GM21447 (cell line): ENCODE data around the gene CACNA2D4.
A peak's percentile ranks its signal among the peaks of the same experiment; 100 is the strongest.
"Not testable (repeated sequence)": the region's sequence is repeated elsewhere in the genome, so short reads cannot be mapped to it uniquely, and the experiment has no call there.

ENCODE experiments used
- ATAC-seq: cut with Tn5 transposase; IDR thresholded peaks from one replicate; pipeline ENCODE4 v1.9.1; 2021; ENCODE audit not compliant: unreplicated experiment

CACNA2D4 gene

DNA sequence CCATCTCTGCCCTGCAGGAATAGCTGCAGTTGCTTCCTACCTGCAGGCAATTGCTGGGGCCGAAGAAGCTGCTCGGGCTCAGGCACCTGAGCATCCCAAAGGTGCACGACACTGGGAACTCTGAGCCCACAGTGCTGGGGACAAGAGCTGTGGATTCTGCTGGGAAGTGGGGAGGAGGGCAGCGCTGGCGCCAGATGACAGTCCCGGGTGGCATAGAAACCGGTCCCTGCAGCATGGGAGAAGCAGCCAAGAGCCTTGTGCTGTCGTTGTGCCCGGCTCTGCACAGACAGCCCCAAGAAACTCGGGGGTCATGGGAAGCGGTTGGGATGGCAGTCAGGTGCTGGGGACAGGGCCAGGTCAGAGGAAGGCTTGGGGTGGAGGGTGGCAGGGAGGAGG, 97.6 kb downstream of the CACNA2D4 start:
- no peak for ATAC-seq

DNA sequence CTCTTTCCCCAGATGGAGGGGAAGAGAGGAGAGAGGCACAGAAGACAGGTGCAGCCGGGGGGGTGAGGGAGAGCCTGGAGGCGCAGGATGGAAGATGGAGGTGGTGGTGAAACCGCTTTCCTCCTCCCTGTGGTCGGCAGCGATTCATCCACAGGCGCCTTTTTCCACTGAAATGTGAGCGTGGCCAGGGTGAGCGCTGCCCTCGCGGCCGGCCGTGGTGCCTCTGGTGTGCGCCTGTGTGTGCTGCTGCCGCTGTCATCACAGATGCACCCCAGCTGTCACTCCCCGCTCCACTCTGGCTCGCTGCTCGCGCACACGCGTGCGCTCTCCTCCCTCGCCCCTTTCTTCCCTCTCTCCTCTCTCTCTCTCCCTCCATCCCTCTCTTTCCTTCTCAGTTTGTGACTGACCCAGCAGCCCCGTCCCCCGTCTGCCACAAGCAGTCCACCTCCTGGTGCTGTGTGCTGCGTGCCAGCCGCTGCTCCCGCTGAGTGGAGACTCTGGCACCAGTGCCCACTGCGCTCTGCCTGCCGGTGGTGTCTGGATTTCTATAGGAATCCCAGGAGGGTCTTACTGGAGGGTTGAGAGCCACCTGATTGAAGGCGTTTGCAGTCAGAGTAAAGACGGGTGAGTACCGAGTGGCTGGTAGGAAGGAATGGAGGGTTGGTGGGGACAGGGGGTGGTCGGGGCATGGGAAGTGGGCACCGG, 98.1 kb downstream of the CACNA2D4 start, which contains the start of gene LRTM2:
LRTM2 (plus strand) TSS at position 375 of the 705 bp plus-strand sequence. CDS start 7,584 bp downstream, outside the sequence.
- ATAC-seq: no peak

DNA sequence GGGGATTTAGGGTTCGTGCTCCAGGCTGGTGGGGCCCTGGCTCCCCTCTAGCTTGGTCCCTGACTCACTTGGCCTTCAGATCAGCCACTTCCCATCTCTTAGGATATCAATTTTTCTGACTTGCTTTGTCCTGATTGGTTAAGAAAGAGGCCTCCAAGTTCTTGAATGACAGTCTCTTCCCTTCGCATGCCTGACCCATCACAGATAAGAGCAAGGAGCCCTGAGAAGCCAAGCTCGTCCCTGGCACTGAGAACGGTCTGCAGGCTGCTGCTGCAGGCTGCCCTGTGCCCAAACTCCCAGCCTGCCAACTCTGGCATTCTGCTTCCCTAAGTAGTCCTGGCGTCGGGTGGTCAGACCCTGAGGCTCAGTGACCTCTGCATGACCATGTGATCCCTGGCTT, 98.9 kb downstream of the CACNA2D4 start:
- ATAC-seq: no peak

- no peak for ATAC-seq
Measured at GRCh38 chr12:1819050-1819449, 99.4 kb downstream of the CACNA2D4 start.

- not testable (repeated sequence) for ATAC-seq
Measured at GRCh38 chr12:1817928-1818327, 100.5 kb downstream of the CACNA2D4 start.

- no peak for ATAC-seq
Measured at GRCh38 chr12:1816730-1817348, 101.6 kb downstream of the CACNA2D4 start.

DNA sequence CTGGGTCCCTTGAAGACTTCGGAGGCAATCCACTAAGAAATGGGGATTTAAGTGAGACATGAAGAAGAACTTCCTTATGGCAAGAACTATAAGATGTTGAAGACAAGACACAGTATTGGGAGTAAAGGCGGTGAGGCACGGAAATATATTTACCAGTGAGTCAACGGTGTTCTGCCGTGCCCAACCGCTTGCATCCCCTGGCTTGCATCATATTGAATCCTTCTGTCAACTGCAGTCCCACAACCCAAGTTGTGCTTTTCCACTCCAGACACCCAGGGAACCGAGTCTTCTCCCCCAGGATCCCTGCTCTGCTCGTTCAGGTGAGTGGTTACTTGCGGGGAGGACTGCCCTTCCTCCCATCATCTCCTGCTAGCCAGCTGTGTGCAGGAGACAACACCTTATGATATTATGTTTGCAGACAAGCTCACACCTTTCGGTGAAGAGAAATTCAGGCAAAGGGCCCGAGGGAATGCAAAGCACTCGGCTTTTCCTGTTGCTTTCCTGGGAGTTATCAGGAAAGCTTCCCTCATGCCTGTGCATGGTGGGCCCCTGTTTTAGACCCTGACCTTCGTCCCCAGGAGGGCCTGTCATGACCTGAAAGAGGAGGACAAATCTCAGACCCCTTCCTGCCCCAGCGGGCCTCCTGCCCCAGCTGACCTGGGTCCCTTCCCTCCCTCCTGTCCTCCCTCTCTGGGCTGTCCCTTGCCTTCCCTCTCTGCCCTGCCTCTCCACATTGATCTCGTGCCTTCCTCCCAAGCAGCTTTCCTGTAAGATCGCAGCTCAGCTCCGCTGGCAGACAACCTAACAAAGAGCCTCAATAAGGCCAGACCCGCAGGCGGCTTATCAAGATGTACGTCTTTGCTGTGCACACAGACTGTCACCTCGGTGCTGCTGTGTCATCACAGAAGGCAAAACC, 102.4 kb downstream of the CACNA2D4 start:
- no peak for ATAC-seq

DNA sequence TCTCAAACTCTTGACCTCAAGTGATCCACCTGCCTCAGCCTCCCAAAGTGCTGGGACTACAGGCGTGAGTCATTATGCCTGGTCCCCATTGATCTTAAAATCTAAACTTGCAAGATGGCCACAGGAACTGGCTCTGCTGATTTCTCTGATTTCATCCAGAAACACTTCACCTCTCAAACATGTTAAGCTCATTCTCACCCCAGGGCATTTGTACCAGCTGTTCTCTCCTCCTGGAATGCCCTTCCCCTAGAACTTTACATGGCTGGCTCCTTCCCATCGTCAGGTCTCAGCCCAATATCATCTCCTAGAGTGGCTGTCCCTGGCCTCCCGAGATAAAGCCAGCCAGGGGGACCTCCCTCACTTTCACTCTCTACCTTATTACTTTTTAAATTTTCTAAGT, 103.3 kb downstream of the CACNA2D4 start:
- ATAC-seq: no peak

GRCh38 chr12:1814266-1814665, 104.2 kb downstream of the CACNA2D4 start:
- ATAC-seq: no peak

DNA sequence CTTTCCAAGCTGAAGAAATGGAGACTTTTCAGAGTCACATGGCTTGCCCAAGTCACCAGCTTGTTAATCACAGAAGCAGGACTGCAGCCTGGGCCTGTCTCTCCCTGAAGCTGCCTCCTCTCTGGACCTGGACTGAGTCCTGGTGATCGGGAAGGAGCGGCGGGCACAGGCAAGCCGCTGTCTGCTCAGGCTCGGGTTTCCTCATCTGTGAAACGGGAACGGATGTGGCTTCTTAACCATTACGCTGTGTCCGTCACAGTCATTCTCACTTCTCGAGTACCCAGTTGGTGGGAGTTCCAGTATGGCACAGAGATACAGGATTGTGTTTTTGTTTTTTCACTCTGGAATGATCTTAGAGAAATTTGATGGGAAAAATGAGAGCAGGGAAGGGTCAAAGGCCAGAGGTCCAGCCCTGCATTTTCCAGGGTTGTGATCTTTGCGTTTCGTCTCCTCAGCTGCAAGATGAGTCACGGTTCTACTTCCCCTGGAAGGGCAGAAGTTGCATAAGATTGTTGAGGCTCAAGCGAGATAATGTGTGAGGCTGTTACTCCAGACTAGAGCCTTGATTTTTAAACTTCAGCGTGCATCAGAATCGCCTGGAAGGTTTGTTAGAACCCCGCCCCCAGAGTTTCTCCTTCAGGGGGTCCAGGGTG, 105.7 kb downstream of the CACNA2D4 start:
- peak; percentile 50 for ATAC-seq

DNA sequence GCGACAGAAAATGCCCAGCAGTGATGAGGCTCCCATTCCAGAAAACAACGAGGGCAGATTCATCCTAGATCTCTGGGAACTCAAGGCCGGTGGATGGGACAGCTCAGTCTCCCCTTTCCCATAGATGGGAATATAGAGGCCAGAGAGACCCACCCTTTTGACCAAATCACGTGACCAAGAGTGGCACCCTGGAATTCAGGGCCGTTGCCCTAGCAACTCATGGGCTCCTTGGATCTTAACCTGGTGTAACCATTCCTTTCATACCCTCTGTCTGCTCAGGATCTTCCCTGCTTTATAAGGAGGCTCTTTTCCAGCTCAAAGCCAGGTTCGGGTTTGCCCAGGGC, 106.5 kb downstream of the CACNA2D4 start:
- ATAC-seq: no peak

DNA sequence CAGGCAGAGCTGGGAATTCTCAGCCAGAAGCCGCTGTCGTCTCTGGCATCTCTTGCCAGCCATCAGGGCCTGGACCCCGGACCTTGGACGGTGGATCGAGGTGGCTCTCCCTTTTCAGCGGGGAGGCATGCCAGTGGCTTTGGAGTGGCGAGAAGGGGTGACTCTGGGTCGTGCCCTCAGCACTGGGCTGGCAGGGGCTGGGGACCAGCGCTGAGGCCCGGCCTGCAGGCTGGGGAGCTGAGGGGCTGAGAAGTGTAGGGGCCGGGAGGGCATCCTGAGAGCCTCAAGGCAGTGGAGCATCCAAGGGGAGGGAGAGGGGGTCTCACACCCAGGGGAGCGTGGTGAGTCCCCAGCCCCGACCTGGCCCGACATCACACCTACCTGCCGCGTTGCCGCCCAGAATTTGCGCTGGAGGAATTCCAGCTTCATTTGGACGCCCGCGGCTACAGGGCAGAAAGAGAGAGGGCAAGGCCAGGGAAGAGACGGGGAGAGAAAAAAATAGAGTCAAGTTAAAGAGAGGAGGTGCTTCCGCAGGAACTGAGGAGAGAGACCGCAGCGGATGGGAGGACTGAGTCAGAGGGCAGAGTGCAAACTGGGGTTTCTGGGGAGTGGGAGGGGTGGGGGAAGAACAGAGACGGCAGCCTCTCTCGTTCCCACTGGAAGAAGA, 107.0 kb downstream of the CACNA2D4 start:
- no peak for ATAC-seq

DNA sequence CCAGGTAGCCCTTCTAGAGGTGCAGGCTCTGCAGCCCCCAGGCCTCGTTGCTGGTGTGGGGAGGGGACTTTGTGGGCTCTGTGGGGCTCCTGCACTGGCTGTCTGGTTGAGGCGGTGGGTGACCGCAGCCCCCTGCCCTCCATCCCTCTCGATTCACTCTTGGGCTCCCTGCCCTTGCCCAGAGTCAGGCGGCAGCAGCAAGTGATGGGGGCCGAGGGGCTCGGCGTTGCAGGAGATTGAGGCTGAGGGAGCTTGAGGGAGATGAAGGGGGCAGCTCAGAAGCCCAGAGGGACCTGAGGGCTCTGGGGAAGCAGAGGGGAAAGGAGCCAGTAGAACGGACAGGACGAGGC, 107.5 kb downstream of the CACNA2D4 start:
- no peak for ATAC-seq

DNA sequence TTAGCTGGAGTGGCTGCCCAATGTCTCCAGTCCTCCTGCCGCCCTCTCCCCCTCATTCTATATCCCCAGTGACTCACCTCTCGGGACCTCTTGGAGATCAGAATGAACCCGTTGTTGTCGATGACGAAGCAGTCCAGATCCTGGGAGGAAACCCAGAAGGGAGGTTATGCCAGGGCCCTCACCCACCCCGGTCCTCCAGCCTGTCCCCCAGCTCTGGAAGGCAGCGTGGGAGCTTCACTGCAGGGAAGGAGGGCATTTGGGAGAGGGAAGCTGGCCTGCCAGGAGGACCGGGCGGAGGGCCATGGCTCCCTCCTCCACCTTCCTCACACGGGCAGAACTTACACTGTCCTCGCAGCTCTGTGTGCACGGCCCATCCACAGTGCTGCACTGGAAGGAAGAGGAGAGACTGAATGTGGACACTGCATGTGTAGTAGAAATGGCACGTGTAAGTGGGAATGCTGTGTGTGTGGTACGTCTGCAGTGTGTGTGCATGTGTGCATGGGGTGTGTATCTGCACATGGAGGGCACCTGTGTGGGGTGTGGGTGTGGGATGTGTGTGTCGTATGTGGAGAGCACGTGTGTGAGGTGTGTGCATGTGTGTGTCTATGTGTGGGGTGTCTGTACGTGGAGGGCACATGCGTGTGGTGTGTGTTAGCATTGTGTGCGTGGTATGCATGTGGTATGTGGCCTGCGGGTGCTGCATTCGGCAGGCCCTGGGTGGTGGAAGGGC, 108.1 kb downstream of the CACNA2D4 start:
- no peak for ATAC-seq

- ATAC-seq: no peak
Measured at GRCh38 chr12:1809591-1810190, 108.8 kb downstream of the CACNA2D4 start.

DNA sequence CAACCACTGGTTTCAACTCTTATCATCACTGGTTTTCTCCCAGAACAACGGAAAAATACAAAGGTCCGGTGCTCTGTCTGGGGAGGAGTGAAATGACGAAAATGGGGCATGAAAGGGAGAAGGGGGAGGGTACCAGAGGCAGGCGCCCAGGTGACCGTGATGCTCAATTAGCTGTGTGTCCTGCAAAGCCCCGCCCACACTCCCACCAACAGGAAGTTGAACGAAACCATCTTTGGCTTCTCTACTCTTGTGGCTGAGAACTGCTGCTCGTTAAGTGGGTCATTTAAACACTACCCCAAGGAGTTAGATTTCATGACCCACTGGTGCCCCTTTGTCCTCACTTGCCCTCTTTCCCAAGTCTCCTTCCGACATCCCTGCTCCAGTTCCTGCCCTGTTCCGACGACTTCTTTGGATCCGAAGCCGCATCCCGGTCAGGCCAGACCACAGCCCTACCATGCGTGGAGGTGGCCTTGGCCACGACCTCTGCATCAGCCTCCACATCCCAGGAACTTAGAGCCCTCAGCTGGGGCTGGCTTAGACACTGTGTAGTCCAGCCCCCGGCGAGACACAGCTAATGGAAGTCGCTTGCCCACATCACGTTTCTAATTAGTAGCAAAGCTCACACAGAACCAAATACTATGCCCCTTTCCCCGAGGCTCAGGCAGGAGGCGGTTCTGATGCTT, 109.5 kb downstream of the CACNA2D4 start:
- no peak for ATAC-seq

DNA sequence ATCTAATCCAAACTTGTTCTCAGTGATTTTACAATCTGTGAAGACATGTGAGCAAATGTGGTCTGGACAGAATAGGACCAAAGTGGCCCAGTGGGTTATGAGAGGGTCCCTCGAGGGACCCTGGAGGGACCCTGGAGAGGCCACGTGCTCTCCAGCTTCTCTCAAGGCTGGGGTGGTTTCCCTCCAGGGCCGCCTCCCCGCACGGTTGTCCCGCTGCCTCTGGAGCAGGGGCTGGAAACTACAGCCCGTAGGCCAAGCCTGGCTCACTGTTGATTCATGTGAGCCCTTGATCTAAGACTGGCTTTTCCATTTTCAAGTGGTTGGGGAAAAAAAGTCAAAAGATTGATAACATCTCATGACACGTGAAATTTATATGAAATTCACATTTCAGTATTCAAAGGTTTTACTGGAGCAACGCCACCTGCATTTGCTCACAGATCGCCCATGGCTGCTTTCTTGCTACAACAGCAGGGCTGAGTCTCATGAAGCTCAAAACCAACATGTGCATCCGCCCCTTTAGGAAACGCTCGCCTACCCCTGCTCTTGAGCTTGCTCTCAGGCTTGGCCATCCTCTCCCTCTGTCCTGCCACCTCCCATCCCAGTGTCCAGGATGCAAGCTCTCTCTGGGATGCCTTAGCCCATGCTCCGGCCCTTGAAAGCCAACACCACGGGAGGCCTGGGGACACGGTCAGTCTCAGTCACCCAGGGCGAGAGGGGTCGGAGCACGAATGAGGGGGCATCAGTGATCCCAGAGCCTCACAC, 110.2 kb downstream of the CACNA2D4 start:
- no peak for ATAC-seq

DNA sequence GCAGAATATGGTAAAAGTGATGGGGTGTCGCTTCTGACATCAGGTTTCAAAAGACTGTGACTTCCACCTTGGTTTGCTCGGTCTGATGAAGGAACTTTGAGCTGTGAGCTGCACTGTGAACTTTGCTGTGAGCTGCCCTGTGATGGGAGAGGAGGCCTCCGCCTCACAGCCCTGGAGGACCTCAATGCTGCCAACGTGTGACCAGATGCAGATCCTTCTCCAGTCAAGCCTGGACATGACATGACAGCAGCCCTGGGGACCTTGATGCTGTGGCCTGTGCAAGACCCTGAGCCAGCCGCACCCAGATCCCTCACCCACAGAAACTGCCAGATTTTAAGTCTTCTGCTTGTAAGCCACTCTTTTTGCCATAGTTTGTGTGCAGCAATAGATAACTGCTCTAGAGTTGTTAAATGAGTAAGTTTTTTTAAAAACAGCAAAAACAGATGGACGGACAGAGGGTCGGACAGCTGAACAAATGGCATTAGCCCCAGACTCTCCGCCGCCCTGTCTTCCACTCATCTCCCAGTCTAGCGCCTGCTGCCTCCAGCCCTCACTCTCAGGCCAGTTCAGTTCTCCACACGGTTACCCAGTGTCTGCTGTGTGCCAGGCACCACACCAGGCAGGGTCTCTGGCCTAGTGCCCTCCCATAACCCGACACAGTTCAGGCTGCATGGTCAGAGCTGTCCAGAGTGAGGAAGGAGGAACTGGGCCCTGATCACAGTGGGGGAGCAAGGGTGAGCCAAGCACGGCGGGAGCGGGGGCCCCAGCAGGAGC, 111.2 kb downstream of the CACNA2D4 start:
- no peak for ATAC-seq
